HepG2 (cell line): ENCODE measurements around the gene ANKRD13D. TPM values are rescaled to one million over a fixed set of nuclear protein-coding genes. Genes with fewer than 3 reads are reported as not detected.

ENCODE experiments used
- ADNP ChIP-seq: sonication (generic); formaldehyde crosslinking; IDR thresholded peaks from 2 replicates; pipeline ENCODE4 v1.4.0; 2020; ENCODE audit warnings: missing genetic modification reagents
- ATF5 ChIP-seq: sonication (generic); formaldehyde crosslinking; IDR thresholded peaks from 2 replicates; pipeline ENCODE4 v1.4.0; 2020; ENCODE audit warnings: mild to moderate bottlenecking, low read depth, missing genetic modification reagents
- BCLAF1 ChIP-seq: fragments of 450-650 bp; IDR thresholded peaks from 2 replicates; pipeline ENCODE4 v1.6.1; 2017; ENCODE audit warnings: mild to moderate bottlenecking
- CENPX ChIP-seq: sonication (generic); formaldehyde crosslinking; IDR thresholded peaks from 2 replicates; pipeline ENCODE4 v1.9.0; 2021; ENCODE audit warnings: mild to moderate bottlenecking, missing genetic modification reagents, moderate library complexity
- CREB1 ChIP-seq, 2 experiments: fragments of 450-650 bp in 1 of 2; IDR thresholded peaks; 2 replicates each; pipeline ENCODE4 v1.6.1; 2016 to 2017; ENCODE audit warnings: control low read depth in 1 of 2, mild to moderate bottlenecking in 1 of 2, missing compliant biosample characterization in 1 of 2, missing genetic modification characterization in 1 of 2
- ELF1 ChIP-seq: sonication (generic); formaldehyde crosslinking; IDR thresholded peaks from 2 replicates; pipeline ENCODE4 v1.4.0; 2020; ENCODE audit warnings: missing genetic modification reagents
- FOXO4 ChIP-seq: sonication (generic); formaldehyde crosslinking; conservative IDR thresholded peaks from 2 replicates; pipeline ENCODE4 v1.8.1; 2023; ENCODE audit warnings: missing genetic modification reagents
- GABPA ChIP-seq, 2 experiments: IDR thresholded peaks; 2 replicates each; pipeline ENCODE4 v1.6.1; 2011 to 2016; ENCODE audit warnings: low read depth in 2 of 2, low read length in 1 of 2, missing biosample characterization in 1 of 2, missing genetic modification characterization in 1 of 2
- GABPB1 ChIP-seq: IDR thresholded peaks from 2 replicates; pipeline ENCODE4 v1.6.1; 2016; ENCODE audit warnings: mild to moderate bottlenecking, missing genetic modification reagents, moderate library complexity, missing compliant biosample characterization
- HOXA3 ChIP-seq: sonication (generic); formaldehyde crosslinking; IDR thresholded peaks from 2 replicates; pipeline ENCODE4 v1.5.0; 2020; ENCODE audit warnings: missing genetic modification reagents
- POLR2AphosphoS2 ChIP-seq: IDR thresholded peaks from 2 replicates; pipeline ENCODE4 v1.6.1; 2011; ENCODE audit warnings: low read depth, low read length, improper control_type of control experiment
- SNAPC2 ChIP-seq: sonication (generic); formaldehyde crosslinking; IDR thresholded peaks from 2 replicates; pipeline ENCODE4 v1.8.1; 2022; ENCODE audit warnings: mild to moderate bottlenecking, missing genetic modification reagents
- SRSF1 ChIP-seq: fragments of 200-400 bp; formaldehyde crosslinking; optimal IDR thresholded peaks from 2 replicates; pipeline ENCODE3; 2017; ENCODE audit warnings: mild to moderate bottlenecking, low read depth, low read length, moderate library complexity
- TRIM24 ChIP-seq: sonication (generic); formaldehyde crosslinking; IDR thresholded peaks from 2 replicates; pipeline ENCODE4 v1.8.0; 2022; ENCODE audit warnings: mild to moderate bottlenecking, missing genetic modification reagents
- ZHX2 ChIP-seq, 2 experiments: sonication (generic) in 1 of 2; formaldehyde crosslinking in 1 of 2; IDR thresholded peaks; 2 replicates each; pipeline versions ENCODE4 v1.6.1 to v1.9.0; 2014 to 2022; ENCODE audit warnings: antibody characterized with exemption in 1 of 2, borderline replicate concordance in 1 of 2, inconsistent platforms in 1 of 2, low read depth in 1 of 2, missing genetic modification reagents in 1 of 2
- ZNF746 ChIP-seq: sonication (generic); formaldehyde crosslinking; IDR thresholded peaks from 2 replicates; pipeline ENCODE4 v1.8.0; 2022; ENCODE audit warnings: mild to moderate bottlenecking, missing genetic modification reagents
- ZNF792 ChIP-seq: IDR thresholded peaks from 2 replicates; pipeline ENCODE4 v1.6.1; 2016
- polyA plus RNA-seq, 8 experiments: library from polyadenylated mRNA; depleted of rRNA in 3 of 8; stranded (reverse) in 7 of 8; unstranded in 1 of 8; fragments of >200 nt; fragmentation: Illumina TruSeq in 4 of 8; extraction: Trizol in 4 of 8; gene quantifications; 2 replicates each; pipeline versions ENCODE4 v1.2.1 to v1.2.3, GENCODE V29; 2011 to 2016; ENCODE audit warnings: low read depth in 4 of 8, missing spikeins in 1 of 8, mixed read lengths in 1 of 8; ENCODE audit not compliant: insufficient read depth in 1 of 8
- total RNA-seq, 5 experiments: library from RNA; depleted of rRNA; stranded (reverse); fragments of >200 nt; fragmentation: Illumina TruSeq; extraction: Trizol; gene quantifications; 2 replicates each; pipeline ENCODE4 v1.2.3, GENCODE V29; 2016; ENCODE audit warnings: low read depth in 1 of 5

ANKRD13D gene
- total and polyA plus RNA-seq, 2 of the 13 experiments (the other 11 are each of a cell fraction or from before 2014, with no cell fraction given), result 18.6 to 27.3 TPM

GRCh38 chr11:67262731-67263675, 26.1 kb upstream of the ANKRD13D start (continued):
- TF ChIP-seq ZNF746 (CRISPR knock-in tag) (no peak), SNAPC2 (CRISPR knock-in tag) (no peak), BCLAF1 (no peak), CREB1 (IDR thresholded peaks at IDR 0.05) (no peak), CREB1 (CRISPR knock-in tag; IDR thresholded peaks at IDR 0.05) (no peak), ZHX2 (IDR thresholded peaks at IDR 0.05; ENCODE audit: low read depth) (peak; percentile 58; the same call in 1 of the 2 replicates), ZHX2 (CRISPR knock-in tag; IDR thresholded peaks at IDR 0.05; ENCODE audit: borderline replicate concordance) (no peak), ADNP (CRISPR knock-in tag) (no peak), SRSF1 (no peak), ZNF792 (CRISPR knock-in tag) (no peak), CENPX (no peak), ELF1 (CRISPR knock-in tag) (peak; percentile 98), ATF5 (CRISPR knock-in tag) (no peak), GABPA (IDR thresholded peaks at IDR 0.05; ENCODE audit: low read depth, low read length) (no peak; the same call in 1 of the 2 replicates), GABPA (CRISPR knock-in tag; IDR thresholded peaks at IDR 0.05; ENCODE audit: low read depth) (peak; percentile 81), HOXA3 (CRISPR knock-in tag) (peak; percentile 42; the same call in 1 of the 2 replicates), POLR2AphosphoS2 (no peak), GABPB1 (CRISPR knock-in tag) (peak; percentile 77), FOXO4 (CRISPR knock-in tag) (no peak), TRIM24 (CRISPR knock-in tag) (no peak)
